NCI-H82 treated with DMSO at 0.1 percent for 48 hours (cell line): ENCODE results near the gene FUCA2.

Experiments
- DNase-seq: peaks from one replicate; lab custom pipeline; 2025; ENCODE audit not compliant: unreplicated experiment; lab: John Stamatoyannopoulos, UW

FUCA2 gene, protein sequence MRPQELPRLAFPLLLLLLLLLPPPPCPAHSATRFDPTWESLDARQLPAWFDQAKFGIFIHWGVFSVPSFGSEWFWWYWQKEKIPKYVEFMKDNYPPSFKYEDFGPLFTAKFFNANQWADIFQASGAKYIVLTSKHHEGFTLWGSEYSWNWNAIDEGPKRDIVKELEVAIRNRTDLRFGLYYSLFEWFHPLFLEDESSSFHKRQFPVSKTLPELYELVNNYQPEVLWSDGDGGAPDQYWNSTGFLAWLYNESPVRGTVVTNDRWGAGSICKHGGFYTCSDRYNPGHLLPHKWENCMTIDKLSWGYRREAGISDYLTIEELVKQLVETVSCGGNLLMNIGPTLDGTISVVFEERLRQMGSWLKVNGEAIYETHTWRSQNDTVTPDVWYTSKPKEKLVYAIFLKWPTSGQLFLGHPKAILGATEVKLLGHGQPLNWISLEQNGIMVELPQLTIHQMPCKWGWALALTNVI

DNA sequence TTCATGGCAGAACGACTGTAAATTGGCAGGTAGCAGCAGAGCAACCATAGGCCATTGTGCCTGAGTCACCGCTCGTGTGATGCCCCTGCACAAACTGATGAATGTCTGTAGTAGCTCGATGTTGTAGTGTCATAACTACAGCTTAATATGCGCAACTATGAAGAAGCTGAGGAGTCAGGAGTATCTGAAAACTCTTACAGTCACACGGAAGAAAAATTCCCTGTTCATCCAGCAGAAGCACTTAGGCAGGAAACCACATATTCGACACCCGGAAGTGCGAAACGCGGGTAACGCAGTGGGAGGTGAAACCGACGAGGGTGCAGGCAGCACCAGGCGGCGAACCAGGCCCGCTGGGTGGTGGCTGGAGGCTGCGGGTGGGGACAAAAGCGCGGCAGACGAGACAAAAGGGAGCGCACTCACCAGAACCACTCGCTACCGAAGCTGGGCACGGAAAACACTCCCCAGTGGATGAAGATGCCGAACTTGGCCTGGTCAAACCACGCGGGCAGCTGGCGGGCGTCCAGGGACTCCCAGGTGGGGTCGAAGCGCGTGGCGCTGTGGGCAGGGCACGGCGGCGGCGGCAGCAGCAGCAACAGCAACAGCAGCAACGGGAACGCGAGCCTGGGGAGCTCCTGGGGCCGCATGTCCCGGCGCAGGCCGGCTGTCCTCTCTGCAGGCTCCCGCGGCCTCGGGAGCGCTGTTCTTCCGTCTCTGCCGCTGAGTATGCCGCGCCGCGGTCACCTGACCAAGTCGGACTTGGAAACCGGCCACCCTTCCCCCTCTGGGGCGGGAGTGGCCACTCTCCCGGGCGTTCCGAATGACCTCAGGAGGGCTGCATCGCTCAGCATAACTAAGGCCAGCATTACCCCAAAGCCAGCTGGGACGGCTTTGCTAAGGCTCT, at the start of gene FUCA2:
FUCA2 (minus strand) TSS at position 730 of the 901 bp plus-strand sequence; CDS start at position 644, 86 bp downstream.
- no peak for DNase-seq

DNA sequence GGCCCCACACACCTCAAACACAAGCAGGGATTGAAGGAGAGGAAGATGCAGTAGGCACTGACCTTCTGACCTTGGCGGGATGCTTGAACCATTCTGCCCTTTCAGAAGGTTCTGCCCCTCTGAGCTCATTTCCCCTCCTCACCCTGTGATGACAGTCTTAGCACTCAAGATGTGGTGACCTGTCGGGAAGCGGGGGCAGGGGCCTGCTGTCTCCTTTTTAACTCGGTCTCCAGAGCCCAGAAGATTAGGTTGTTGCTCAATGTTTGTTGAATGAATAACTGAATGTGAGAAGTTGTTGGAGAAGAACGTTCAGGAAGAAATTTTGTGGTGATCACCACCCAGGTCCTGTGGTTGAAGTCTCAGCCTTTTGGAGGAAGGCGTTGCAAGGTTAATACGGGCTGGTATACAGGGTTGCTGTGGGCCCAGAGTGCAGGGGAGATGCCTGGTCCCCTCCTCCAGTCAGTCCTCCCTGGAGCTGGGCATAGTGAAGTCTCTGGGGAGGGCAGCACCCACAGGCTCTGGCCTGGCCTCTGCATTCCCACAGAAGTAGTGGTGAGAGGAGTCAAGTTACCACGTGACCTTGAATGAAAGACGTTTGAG, 49.7 kb upstream of the FUCA2 start:
- DNase-seq: no peak

DNA sequence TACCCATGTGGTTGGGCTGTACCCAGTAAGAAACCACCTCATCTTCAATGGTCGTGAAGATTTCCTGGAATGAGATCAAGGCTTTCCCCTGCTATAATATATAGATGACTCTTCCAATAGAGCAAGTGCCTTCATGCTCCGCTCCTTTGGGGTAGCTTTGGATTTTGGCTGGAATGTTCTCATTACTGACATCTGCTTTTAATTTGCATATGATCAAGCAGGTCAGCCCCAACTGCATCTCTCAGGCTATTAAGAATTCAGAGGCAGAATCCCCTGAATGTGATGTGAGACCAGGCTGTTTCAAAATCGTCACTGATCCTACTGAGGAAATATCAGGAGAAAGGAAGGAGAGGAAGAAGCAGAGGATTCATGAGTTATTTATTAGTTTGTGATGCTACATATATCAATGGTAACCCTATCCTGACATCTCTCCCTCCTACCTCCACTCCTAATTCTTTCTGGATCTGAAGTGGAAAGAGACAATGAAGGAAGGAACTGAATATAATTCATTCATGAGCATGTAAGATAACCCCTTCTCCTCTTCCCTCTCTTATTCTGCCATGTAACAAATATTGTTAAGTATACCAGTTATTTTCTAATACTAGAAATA, 47.6 kb upstream of the FUCA2 start:
- no peak for DNase-seq

DNA sequence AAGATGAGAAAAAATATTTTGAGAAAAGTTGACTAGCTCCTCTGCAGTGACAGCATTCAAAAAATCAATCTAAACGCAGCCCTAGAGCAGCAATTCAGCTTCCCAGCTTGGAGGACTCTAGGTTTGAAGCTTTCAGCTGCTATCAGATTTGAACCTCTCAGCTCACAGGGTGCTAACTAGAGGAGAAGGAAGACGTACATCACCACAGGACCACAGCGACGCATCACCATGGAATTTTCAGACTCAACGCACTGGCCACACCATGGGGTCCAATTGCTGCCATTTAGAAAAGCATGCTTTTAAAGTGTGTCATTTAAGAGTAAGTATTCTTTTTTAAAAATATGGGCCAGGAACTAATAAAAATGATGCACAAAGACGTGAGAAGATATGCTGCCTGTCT, 45.0 kb upstream of the FUCA2 start:
- DNase-seq: no peak

DNA sequence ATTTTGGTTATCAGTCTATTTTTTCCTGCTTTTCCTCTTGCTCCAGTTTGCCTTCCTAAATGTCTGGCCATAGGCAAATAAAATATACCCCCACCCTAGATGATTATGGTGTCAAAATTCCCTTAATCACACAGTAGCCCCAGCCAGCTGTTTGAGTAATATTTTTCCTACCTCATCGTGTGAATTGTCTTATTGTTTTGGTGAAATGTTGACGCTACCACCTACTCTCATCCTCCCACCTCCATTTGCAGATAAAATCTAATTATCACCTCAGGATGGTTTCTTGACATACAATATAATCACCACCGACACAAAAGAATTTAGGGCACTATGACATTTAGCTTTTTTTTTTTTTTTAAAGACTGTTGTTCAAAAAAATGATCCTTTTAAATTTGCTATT, 44.1 kb upstream of the FUCA2 start:
- DNase-seq: no peak

DNA sequence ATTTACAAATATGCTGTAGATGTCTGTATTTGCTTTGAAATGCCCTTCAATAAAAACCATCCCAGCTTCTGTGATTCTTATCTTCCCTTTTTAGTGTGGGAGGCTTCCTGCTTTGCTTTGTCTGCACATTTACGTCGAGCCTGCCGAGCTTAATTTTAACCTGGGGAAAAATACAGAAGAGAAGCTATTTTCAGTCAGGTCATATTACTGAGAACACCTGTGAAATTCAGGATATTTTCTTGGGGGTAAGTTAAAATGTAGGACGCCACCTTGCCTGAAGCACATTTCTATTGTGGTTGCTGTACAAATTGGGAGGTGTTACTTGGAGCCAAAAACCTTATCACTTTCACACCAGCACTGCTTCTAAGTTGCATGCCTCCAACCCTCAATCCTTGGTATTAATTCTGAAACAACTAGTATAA, 43.6 kb upstream of the FUCA2 start:
- DNase-seq: no peak

DNA sequence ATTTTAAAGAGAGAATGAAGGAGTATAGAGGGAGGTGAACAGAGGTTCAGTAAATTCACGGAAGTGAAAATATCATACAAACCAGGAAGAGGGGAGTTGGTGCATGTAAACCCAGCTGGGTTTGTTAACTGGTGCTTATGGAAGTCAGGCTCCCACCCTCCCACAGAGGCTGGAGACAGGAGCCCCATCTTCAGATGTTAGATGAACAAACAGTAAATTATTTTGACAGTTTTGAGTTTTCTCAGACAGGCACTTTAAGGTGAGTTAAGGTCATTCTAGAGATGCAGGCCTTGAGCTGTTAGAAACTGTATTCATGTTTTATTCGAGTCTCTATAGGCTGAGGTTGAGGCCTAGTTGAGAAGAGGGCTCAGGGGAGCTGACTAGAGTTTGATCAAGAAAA, 41.8 kb upstream of the FUCA2 start:
- no peak for DNase-seq

DNA sequence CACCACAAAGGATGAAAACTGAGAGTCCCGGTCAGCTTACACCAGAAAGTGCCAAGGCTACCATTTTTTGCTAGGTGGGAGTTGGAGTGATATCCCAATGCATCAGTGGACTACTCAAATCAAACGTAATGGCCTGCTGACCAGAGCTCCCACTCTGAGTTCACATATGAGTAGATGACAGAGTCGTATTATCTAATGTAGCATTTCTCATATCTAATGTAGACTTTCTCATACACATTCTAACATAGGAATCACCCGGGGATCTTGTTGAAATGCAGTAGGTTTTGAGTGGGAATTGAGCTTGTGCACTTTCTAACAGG, 38.4 kb upstream of the FUCA2 start:
- DNase-seq: no peak

DNA sequence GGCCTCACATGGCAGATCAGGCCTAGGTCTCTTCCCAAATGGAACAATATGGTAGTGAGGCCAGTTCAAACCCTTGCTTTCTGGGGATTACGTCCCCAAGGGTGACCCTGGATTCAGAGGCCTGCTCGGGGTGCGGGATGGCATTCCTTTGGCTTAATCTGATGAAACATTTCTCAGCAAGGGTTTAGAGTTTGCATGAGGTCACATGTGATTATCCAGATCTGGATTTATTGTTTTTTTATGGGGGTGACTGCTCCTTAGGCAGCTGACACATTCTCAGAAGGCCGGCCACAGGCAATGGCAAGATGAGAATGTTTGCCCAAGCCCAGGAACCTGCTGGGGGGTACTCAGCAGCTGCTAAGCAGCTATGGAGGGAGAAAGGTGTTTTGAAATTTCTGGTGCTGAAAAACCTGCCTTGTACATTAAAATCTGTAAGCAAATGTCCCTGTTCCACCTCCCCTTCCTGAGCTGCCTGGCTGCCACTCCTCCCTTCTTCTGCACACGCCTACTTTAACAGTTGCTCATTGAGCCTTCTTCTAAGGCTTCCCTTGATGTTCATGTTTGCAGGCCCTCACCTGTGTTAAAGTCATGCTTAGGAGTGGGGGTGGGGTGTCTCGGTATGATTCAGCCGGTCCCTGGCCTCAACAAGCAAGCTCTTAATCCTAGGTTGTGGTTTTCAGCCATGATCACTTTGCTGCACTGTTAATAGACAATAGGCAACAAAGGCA, 37.9 kb upstream of the FUCA2 start:
- DNase-seq: no peak

DNA sequence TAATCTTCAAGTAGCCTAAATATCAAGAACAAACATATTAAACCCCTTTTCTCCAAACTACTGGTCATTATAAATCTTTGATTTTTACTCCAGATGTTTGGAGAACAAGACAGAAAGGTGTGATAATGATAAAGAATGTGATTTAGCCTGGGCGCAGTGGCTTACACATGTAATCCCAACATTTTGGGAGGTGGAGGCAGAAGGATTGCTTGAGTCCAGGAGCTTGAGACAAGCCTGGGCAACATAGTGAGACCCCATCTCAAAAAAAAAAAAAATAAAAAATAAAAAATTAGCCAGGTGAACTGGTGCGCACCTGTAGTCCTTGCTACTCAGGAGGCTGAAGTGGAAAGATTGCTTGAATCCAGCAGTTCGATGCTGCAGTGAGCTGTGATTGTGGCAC, 35.1 kb upstream of the FUCA2 start:
- DNase-seq: no peak

DNA sequence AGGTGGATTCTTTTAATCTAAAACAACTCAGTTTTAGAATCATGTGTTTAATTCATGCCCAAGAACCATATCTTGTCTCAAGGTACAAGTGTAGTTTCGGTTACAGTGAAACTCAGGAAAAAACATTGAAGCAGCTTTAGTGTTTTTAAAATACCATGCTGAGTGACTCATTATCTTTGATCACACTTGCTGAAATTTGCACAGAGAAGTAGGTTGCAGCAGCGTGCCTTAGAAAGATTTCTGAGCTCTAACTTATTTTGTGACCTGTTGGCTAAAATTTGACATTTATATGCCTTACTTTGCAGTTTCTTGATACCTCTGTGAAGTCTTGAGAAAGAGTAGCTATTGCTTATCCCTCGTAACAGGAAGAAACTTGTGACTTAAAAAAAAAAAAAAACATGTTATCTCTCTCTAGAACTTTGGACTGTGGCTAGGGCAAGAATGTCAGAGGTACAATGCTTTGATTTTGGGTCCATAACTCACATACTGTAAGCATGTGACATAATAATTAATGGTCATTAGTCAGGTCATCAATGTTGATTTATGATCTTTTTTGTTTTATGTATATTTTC, 34.5 kb upstream of the FUCA2 start:
- no peak for DNase-seq

DNA sequence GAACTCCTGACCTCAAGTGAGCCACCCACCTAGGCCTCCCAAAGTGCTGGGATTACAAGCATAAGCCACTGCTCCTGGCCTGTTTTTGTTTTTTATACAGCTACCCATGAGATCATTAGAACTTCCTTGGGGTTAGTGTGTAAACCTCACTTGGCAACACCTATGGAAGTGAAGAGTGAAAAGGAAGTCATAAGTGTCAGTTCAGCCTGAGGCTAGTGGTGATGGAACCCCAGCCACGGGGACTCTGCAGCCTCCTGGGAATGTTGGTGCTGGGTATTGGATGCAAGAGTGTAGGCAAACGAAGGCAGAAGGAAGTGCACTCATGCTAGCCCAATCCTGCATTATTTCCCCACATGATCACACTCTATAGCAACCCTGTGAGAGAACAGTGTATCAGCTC, 33.6 kb upstream of the FUCA2 start:
- DNase-seq: no peak

DNA sequence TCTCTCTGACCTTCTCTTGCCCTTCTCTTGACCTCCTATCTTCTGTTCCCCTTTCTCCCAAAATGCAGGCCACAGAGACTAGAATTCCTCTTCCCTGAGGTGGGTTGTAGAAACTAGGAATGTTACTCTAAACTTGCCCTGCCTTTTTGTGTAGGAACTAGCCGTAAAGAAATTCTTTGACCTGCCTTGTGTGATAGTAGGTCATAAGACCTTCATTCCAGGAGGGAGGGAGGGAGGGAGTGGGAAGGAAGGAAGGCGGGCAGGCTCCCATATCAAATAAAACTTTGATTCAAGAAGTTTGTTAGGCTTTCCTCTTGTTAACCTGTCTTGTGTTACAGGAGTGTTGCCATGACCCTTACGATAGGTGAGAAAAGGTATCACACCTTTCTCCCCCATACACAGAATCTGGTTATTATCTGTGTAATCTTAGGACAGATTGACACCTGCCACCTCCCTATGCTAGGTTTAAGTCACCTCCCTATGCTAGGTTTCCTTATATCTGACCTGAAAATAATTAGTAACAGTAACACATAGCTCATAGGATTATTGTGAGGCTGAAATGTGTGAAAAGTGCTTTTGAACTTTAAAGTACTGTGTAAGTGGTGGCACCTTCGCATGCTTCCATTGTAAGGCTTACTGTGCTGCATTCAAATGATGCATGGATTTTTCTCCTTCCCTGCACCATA, 32.6 kb upstream of the FUCA2 start:
- DNase-seq: no peak

DNA sequence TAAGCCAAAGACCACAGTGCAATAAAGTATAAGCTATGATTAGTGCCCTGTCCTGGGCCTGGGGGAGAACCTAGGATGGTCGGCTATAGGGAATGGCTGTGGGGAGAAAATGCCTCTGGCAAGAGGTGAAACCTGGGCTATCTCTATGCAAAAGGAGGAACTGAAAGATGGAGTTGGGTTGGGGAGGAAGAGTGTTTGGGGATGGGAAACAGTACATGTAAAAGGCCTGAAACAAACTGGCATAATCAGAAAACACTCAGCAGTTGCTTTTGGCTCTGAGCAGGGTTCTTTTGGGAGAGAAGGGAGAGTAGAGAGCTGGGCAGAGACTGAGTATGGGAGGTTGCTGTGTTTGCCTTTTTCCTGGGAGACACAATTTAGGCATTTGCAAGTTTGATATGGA, 31.9 kb upstream of the FUCA2 start:
- no peak for DNase-seq

DNA sequence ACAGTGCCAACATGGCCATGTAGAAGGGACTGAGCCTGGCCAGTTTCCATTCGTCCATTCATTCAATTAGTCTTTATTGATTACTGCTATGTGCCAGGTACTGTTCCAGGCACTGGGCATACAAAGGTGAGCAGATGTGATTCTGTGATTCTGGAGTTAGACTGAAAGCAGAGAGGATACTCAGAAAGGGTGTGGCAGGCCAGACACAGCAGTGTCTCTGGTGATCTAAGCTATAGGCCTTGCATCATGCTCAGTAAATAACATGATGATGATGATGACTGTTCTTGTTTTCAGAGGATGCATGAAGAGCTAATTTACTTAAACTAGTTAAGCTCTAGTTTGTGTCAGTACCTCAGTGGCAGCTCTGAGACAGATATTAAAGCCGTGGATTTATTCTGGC, 31.4 kb upstream of the FUCA2 start:
- no peak for DNase-seq

DNA sequence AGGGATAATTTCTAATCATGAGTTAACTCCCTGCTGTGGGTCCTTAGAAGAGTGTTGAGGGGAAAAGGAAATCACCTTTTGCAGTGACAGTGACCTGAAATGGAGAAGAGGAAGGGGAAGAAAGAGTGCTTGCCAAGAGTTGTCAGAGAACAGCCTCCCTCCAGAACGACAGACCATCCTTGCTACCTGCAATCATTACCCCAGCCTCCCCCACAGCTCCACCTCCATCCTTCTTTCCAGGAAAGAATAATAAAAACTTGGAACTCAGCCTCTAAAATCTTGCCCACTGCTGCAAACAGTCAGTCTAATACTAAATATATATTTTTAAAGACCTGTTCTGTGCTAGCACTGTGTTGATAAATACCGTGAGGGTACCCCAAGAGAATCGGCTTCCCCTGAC, 28.7 kb upstream of the FUCA2 start:
- DNase-seq: no peak

DNA sequence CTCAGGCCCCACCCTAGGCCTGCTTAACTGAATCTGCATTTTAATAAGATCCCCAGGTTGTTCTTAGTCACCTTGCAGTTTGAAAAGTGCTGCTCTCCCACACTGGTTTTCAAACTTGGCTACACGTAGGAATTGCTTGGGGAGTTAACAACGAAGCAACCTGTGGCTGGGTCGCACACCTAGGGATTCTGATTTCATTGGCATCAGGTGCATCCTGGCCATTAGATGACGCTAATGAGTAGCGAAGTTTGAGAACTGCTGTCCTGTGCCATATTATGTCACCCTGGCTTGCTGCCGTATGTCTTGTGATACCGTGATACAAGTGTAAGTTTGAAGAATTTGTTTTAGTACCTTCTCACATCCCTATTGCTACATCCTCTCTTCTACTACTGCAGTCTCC, 28.2 kb upstream of the FUCA2 start:
- DNase-seq: no peak

DNA sequence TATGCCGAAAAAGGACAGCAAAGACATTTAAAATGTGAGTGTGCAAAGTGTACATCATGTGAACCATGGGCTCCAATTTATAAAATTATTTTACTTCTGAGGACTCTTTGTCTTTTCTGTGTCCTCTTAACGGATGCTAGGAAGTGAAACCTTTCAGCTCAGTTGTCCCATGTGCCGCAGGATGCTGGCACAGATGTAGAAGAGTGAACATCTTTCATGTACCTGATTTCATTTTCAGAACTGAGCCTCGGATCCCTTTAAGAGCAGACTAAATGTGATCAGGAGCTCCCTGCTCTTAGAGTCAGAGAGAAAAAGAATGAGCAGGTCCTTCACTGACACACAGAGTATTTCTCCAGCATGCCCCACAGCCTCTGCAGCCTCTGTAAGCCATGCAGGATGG, 27.6 kb upstream of the FUCA2 start:
- DNase-seq: no peak

DNA sequence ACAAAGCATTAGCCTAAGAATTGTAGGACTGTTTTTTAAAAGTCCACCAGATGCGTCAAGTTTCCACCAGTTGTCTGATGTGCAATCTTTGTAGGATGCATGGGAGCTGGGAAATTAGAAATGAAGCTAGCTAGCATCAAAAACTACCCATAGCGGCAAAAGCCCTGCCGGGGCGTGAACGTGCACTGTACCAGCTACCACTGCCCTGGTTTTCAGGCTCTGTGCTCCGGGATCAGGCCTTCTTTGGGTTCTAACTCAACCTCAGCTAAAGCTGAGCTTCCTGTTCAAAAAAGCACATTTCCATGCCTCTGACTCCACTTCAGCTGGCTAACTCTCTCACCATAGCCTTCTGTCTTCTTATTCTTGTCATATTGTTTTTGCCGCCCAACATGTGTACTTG, 26.9 kb upstream of the FUCA2 start:
- DNase-seq: no peak
